PC-9 (cell line): ENCODE results near the gene EPHX1.

Experiments
- EZH2 ChIP-seq: fragments of 200-600 bp; sonication (generic); IDR thresholded peaks from 2 replicates; pipeline ENCODE4 v1.8.0; 2017; ENCODE audit warnings: antibody characterized with exemption, low read depth
- TF ChIP-seq, protein P1 (sequence below): fragments of 200-600 bp; sonication (generic); conservative IDR thresholded peaks from 2 replicates; pipeline ENCODE4 v1.6.1; 2017; ENCODE audit warnings: mixed run types, antibody characterized with exemption, mild to moderate bottlenecking, moderate library complexity

DNA sequence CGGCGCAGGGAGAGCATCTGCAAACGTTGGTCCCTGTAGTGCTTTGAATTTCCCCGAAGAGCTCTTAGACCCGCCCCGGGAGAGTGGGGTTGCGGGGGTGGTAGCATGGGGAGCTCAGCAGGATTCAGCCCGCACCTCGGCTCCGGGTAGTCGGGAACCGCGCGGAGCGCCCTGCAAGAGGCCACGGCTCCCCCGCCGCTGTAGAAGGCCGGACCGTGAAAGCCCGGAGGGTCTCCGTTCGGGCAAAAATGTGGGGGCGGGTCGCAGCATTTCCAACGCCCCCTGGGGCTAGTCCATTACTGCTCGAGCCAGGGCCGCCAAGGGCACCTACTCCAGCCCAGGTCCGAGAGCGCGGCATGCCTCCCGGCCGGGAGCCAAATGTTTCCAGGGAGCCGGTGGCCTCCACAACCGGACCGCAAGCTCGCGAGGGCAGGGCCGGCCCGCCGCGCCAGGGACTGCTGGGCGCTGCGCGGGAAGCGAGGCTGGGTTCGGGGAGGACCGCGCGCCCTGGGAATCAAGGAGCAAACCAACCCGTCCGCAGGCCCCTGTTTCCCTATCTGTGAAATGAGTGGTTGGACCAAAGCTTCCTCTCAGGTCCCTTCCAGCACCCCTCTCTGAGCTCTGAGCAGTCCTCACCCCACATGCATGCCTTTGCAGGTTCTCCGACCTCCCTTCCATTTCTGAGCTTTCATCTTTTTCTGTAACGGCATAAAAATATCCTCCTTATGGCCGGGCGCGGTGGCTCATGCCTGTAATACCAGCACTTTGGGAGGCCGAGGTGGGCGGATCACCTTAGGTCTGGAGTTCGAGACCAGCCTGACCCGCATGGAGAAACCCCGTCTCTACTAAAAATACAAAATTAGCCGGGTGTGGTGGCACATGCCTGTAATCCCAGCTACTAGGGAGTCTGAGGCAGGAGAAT, 73.0 kb downstream of the EPHX1 start:
- TF ChIP-seq, protein P1, sequence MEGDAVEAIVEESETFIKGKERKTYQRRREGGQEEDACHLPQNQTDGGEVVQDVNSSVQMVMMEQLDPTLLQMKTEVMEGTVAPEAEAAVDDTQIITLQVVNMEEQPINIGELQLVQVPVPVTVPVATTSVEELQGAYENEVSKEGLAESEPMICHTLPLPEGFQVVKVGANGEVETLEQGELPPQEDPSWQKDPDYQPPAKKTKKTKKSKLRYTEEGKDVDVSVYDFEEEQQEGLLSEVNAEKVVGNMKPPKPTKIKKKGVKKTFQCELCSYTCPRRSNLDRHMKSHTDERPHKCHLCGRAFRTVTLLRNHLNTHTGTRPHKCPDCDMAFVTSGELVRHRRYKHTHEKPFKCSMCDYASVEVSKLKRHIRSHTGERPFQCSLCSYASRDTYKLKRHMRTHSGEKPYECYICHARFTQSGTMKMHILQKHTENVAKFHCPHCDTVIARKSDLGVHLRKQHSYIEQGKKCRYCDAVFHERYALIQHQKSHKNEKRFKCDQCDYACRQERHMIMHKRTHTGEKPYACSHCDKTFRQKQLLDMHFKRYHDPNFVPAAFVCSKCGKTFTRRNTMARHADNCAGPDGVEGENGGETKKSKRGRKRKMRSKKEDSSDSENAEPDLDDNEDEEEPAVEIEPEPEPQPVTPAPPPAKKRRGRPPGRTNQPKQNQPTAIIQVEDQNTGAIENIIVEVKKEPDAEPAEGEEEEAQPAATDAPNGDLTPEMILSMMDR = no peak; the same call in 1 of the 2 replicates
- TF ChIP-seq EZH2 = no peak
